ENCODE results near the gene SLC26A4. TPM values are rescaled to one million over a fixed set of nuclear protein-coding genes. Genes with fewer than 3 reads are reported as not detected.

Gene SLC26A4
- total RNA-seq, 1 donor from 2014 or later = 1.0 TPM

GRCh38 chr7:107725138-107725740 lies 64.6 kb downstream of the SLC26A4 start:
- Histone ChIP-seq H3K9me3 (no peaks in the 10 kb centered on the region), H3K27me3 (ENCODE audit: low read depth) (no peaks in the 10 kb centered on the region), H3K27ac (no peak overlapping the region), H3K36me3 (no peaks in the 10 kb centered on the region), H3K4me1 (no peaks in the 10 kb centered on the region), H3K4me3 (no peak overlapping the region)
- peak; percentile 67 for TF ChIP-seq CTCF (IDR thresholded peaks at IDR 0.05)
- DNase-seq = no peak
- intact Hi-C loops (cut with DNase I) = no loop called here
- peak in 1 of 2 donors; percentile 59 for ATAC-seq

GRCh38 chr7:107726356-107727130 lies 65.9 kb downstream of the SLC26A4 start:
- intact Hi-C loops (cut with DNase I) = no loop called here
- Histone ChIP-seq H3K9me3 (no peaks in the 10 kb centered on the region), H3K36me3 (no peaks in the 10 kb centered on the region), H3K27ac (no peak overlapping the region), H3K27me3 (ENCODE audit: low read depth) (no peaks in the 10 kb centered on the region), H3K4me1 (no peaks in the 10 kb centered on the region), H3K4me3 (no peak overlapping the region)
- ATAC-seq = no peak
- no peak for TF ChIP-seq CTCF (IDR thresholded peaks at IDR 0.05)
- no peak for DNase-seq

GRCh38 chr7:107728276-107728675 lies 67.6 kb downstream of the SLC26A4 start:
- H3K4me3 ChIP-seq = no peak overlapping the region
- H3K27me3 ChIP-seq (ENCODE audit: low read depth) = no peaks in the 10 kb centered on the region
- ATAC-seq (no peak), DNase-seq (no peak)
- H3K27ac ChIP-seq = no peak overlapping the region
- no peaks in the 10 kb centered on the region for H3K36me3 ChIP-seq
- H3K9me3 ChIP-seq = no peaks in the 10 kb centered on the region
- H3K4me1 ChIP-seq = no peaks in the 10 kb centered on the region
- TF ChIP-seq CTCF (IDR thresholded peaks at IDR 0.05) = no peak
- intact Hi-C loops (cut with DNase I) = no loop called here

- Histone ChIP-seq H3K27ac (peak overlapping the region; percentile 96), H3K4me3 (peak overlapping the region; percentile 87), H3K27me3 (ENCODE audit: low read depth) (no peaks in the 10 kb centered on the region), H3K4me1 (peaks cover 41% of the 10 kb centered on the region), H3K36me3 (no peaks in the 10 kb centered on the region), H3K9me3 (no peaks in the 10 kb centered on the region)
- intact Hi-C loops (cut with DNase I) = loop anchor here (10.0 kb wide), 1 partner anchor 132 kb away; no protein-coding TSS in a partner anchor
- ATAC-seq (peak; percentile 64 to 67), DNase-seq (peak; percentile 78)
- no peak for TF ChIP-seq CTCF (IDR thresholded peaks at IDR 0.05)
Observed at GRCh38 chr7:107742678-107743566, 82.3 kb downstream of the SLC26A4 start.

- peak within 1 kb of the TSS; percentile 96 for H3K27ac ChIP-seq
- TF ChIP-seq CTCF (IDR thresholded peaks at IDR 0.05) = peak; percentile 75
- intact Hi-C loops (cut with DNase I) = loop anchor here (10.0 kb wide), 1 partner anchor 131 kb away; no protein-coding TSS in a partner anchor
- no peaks in the 10 kb centered on the region for H3K27me3 ChIP-seq (ENCODE audit: low read depth)
- peak; percentile 99 for ATAC-seq
- H3K4me1 ChIP-seq = peaks cover 41% of the 10 kb centered on the region
- H3K36me3 ChIP-seq = peaks cover 2% of the 10 kb centered on the region
- H3K4me3 ChIP-seq = peak within 1 kb of the TSS; percentile 87
- H3K9me3 ChIP-seq = no peaks in the 10 kb centered on the region
- DNase-seq = peak; percentile 98
Observed at GRCh38 chr7:107743567-107744344, 83.1 kb downstream of the SLC26A4 start, which contains the start of gene CBLL1. TSS of gene CBLL1 (plus strand) at chr7:107744142. CDS start at chr7:107744164, 22 bp downstream.

Measured in lower lobe of right lung (tissue), 2 donors.